Smooth muscle cell (in vitro differentiated cells): Measurements from ENCODE around the gene KCNJ10. TPM values are rescaled to one million over a fixed set of nuclear protein-coding genes. Genes with fewer than 3 reads are reported as not detected.
A peak's percentile ranks its signal among the peaks of the same experiment; 100 is the strongest.

Experiments used
- DNase-seq: peaks from one replicate; lab custom pipeline; 2025; ENCODE audit not compliant: unreplicated experiment; lab: John Stamatoyannopoulos, UW
- H2AFZ ChIP-seq: fragments of 200-600 bp; sonication (generic); 2 replicates; pipeline ENCODE4 v1.6.0; 2016; ENCODE audit warnings: antibody characterized with exemption, low read depth, mild to moderate bottlenecking
- H3F3A ChIP-seq: fragments of 200-600 bp; sonication (generic); 2 replicates; pipeline ENCODE4 v1.6.0; 2017; ENCODE audit warnings: antibody characterized with exemption, low read depth
- H3K27ac ChIP-seq: fragments of 200-600 bp; sonication (generic); 2 replicates; pipeline ENCODE4 v1.5.1; 2016; ENCODE audit warnings: low read depth, mild to moderate bottlenecking
- H3K27me3 ChIP-seq: fragments of 200-600 bp; sonication (generic); 2 replicates; pipeline ENCODE4 v1.6.1; 2016; ENCODE audit warnings: low read depth, mild to moderate bottlenecking
- H3K36me3 ChIP-seq: fragments of 200-600 bp; sonication (generic); 2 replicates; pipeline ENCODE4 v1.5.1; 2016; ENCODE audit warnings: low read depth
- H3K4me1 ChIP-seq: fragments of 200-600 bp; sonication (generic); 2 replicates; pipeline ENCODE4 v1.5.1; 2016; ENCODE audit warnings: low read depth
- H3K4me2 ChIP-seq: fragments of 200-600 bp; sonication (generic); 2 replicates; pipeline ENCODE4 v1.6.0; 2016; ENCODE audit warnings: mild to moderate bottlenecking
- H3K4me3 ChIP-seq: fragments of 200-600 bp; sonication (generic); 2 replicates; pipeline ENCODE4 v1.5.1; 2016; ENCODE audit warnings: mild to moderate bottlenecking
- H3K79me2 ChIP-seq: fragments of 200-600 bp; sonication (generic); 2 replicates; pipeline ENCODE4 v1.6.0; 2016; ENCODE audit warnings: low read depth, mild to moderate bottlenecking
- H3K9ac ChIP-seq: fragments of 200-600 bp; sonication (generic); 2 replicates; pipeline ENCODE4 v1.6.0; 2016; ENCODE audit warnings: low read depth
- H3K9me3 ChIP-seq: fragments of 200-600 bp; sonication (generic); replicated peaks from 2 replicates; pipeline ENCODE4 v1.5.1; 2016; ENCODE audit warnings: low read depth
- H4K20me1 ChIP-seq: fragments of 200-600 bp; sonication (generic); 2 replicates; pipeline ENCODE4 v1.6.0; 2016; ENCODE audit warnings: low read depth
- CTCF ChIP-seq: fragments of 200-600 bp; sonication (generic); IDR thresholded peaks from 2 replicates; pipeline ENCODE4 v1.5.1; 2017; ENCODE audit warnings: borderline replicate concordance, mild to moderate bottlenecking, antibody characterized with exemption; ENCODE audit not compliant: insufficient read depth, poor library complexity, severe bottlenecking
- WGBS: methylation state at CpG from one replicate; pipeline ENCODE4 v1.1.7; 2016; ENCODE audit warnings: low lambda C conversion rate; 5-methylcytosine and 5-hydroxymethylcytosine counted together
- polyA plus RNA-seq: library from polyadenylated mRNA; unstranded; fragments of >200 nt; fragmentation: Nextera tagmentation; extraction: Ambion mirVana; gene quantifications from 2 replicates; pipeline ENCODE4 v1.2.1, GENCODE V29; 2016
- total RNA-seq: library from RNA; depleted of rRNA; stranded (reverse); fragments of >200 nt; gene quantifications from 2 replicates; pipeline ENCODE4 v1.2.3, GENCODE V29; 2014

KCNJ10 gene
- total and polyA plus RNA-seq, 2 experiments from 2014 or later, result not detected

DNA sequence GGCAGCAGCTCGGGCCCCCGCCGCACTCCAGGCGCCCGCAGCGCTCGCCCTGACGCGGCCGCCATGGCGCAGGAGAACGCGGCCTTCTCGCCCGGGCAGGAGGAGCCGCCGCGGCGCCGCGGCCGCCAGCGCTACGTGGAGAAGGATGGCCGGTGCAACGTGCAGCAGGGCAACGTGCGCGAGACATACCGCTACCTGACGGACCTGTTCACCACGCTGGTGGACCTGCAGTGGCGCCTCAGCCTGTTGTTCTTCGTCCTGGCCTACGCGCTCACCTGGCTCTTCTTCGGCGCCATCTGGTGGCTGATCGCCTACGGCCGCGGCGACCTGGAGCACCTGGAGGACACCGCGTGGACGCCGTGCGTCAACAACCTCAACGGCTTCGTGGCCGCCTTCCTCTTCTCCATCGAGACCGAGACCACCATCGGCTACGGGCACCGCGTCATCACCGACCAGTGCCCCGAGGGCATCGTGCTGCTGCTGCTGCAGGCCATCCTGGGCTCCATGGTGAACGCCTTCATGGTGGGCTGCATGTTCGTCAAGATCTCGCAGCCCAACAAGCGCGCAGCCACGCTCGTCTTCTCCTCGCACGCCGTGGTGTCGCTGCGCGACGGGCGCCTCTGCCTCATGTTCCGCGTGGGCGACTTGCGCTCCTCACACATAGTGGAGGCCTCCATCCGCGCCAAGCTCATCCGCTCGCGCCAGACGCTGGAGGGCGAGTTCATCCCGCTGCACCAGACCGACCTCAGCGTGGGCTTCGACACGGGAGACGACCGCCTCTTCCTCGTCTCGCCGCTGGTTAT, 14.2 kb upstream of the KCNJ10 start:
- Histone ChIP-seq H3K79me2 (no peaks in the 10 kb centered on the region), H4K20me1 (no peaks in the 10 kb centered on the region), H3K27ac (no peak overlapping the region), H3K9ac (no peak overlapping the region), H3K4me1 (no peaks in the 10 kb centered on the region), H3K36me3 (no peaks in the 10 kb centered on the region), H3K27me3 (peaks cover 63% of the 10 kb centered on the region), H2AFZ (no peak overlapping the region), H3K9me3 (no peaks in the 10 kb centered on the region), H3K4me3 (peak overlapping the region; percentile 35), H3K4me2 (peak overlapping the region; percentile 82), H3F3A (no peaks in the 10 kb centered on the region)
- DNase-seq, result no peak
- 39% methylated on average over 95 of the region's 96 CpGs for WGBS
- TF ChIP-seq CTCF, result peak; percentile 65

DNA sequence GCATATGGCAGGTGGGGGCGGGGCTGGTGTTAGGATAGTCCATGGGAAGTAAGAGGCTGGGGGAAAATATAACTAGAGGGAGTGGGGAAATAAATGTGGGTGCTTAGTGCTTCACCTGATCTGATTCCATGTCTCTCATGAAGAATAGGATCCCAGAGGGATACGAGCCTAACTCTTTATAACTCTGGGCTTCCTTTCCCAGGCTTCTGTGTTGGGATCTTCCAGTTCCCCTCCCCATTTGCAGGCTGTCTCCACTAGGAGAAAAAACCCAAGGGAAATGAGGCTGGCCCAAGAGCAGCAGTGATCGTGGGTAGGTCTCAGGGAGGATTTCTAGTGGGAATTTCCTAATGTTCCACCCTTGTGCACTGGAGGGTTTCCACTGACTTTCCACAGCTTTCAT, 13.0 kb upstream of the KCNJ10 start:
- H3K4me2 ChIP-seq, result no peak overlapping the region
- H3K79me2 ChIP-seq, result no peaks in the 10 kb centered on the region
- no peaks in the 10 kb centered on the region for H3K36me3 ChIP-seq
- no peak overlapping the region for H2AFZ ChIP-seq
- peaks cover 73% of the 10 kb centered on the region for H3K27me3 ChIP-seq
- TF ChIP-seq CTCF, result no peak
- no peak overlapping the region for H3K27ac ChIP-seq
- WGBS, result 57% methylated on average over 3 of the region's 3 CpGs
- H3K9me3 ChIP-seq, result no peaks in the 10 kb centered on the region
- no peaks in the 10 kb centered on the region for H3F3A ChIP-seq
- H3K4me3 ChIP-seq, result no peak overlapping the region
- no peak overlapping the region for H3K9ac ChIP-seq
- H3K4me1 ChIP-seq, result no peaks in the 10 kb centered on the region
- no peak for DNase-seq
- no peaks in the 10 kb centered on the region for H4K20me1 ChIP-seq

- DNase-seq, result no peak
- no peak for TF ChIP-seq CTCF
- Histone ChIP-seq H3F3A (no peaks in the 10 kb centered on the region), H3K27me3 (peaks cover 73% of the 10 kb centered on the region), H3K9me3 (no peaks in the 10 kb centered on the region), H3K4me1 (no peaks in the 10 kb centered on the region), H2AFZ (no peak overlapping the region), H3K4me3 (no peak overlapping the region), H3K79me2 (no peaks in the 10 kb centered on the region), H4K20me1 (no peaks in the 10 kb centered on the region), H3K27ac (no peak overlapping the region), H3K4me2 (no peak overlapping the region), H3K9ac (no peak overlapping the region), H3K36me3 (no peaks in the 10 kb centered on the region)
- WGBS, result 57% methylated on average over 2 of the region's 2 CpGs
These were observed 12.5 kb upstream of the KCNJ10 start for GRCh38 chr1:160082487-160082886.
